SH-SY5Y (cell line): ENCODE results near the gene ACBD6.

Experiments
- GATA2 ChIP-seq: IDR thresholded peaks from 2 replicates; pipeline ENCODE4 v1.6.1; 2011; ENCODE audit warnings: mild to moderate bottlenecking, low read depth, low read length
- GATA3 ChIP-seq: IDR thresholded peaks from 2 replicates; pipeline ENCODE4 v1.6.1; 2011; ENCODE audit warnings: low read depth, mild to moderate bottlenecking, low read length, moderate library complexity

The ACBD6 gene

GRCh38 chr1:180384286-180385005 lies 117.9 kb downstream of the ACBD6 start:
- no peak for TF ChIP-seq GATA3
- no peak for TF ChIP-seq GATA2

- no peak for TF ChIP-seq GATA2
- no peak for TF ChIP-seq GATA3
Observed at GRCh38 chr1:180382326-180383115, 119.9 kb downstream of the ACBD6 start.

GRCh38 chr1:180381184-180381580 lies 121.2 kb downstream of the ACBD6 start:
- TF ChIP-seq GATA3 (no peak), GATA2 (no peak)

- TF ChIP-seq GATA2 (no peak), GATA3 (no peak)
Observed at GRCh38 chr1:180380259-180381183, 121.9 kb downstream of the ACBD6 start.

- TF ChIP-seq GATA2: no peak
- no peak for TF ChIP-seq GATA3
Observed at GRCh38 chr1:180376800-180377199, 125.6 kb downstream of the ACBD6 start.

- TF ChIP-seq GATA3: no peak
- no peak for TF ChIP-seq GATA2
Observed at GRCh38 chr1:180376253-180376652, 126.1 kb downstream of the ACBD6 start.

GRCh38 chr1:180372728-180373127 lies 129.6 kb downstream of the ACBD6 start:
- TF ChIP-seq GATA2: no peak
- no peak for TF ChIP-seq GATA3

GRCh38 chr1:180370597-180370996 lies 131.8 kb downstream of the ACBD6 start:
- TF ChIP-seq GATA3: no peak
- TF ChIP-seq GATA2: no peak

GRCh38 chr1:180370188-180370587 lies 132.2 kb downstream of the ACBD6 start:
- TF ChIP-seq GATA2 (no peak), GATA3 (no peak)

GRCh38 chr1:180369061-180369460 lies 133.3 kb downstream of the ACBD6 start:
- TF ChIP-seq GATA3: no peak
- no peak for TF ChIP-seq GATA2

GRCh38 chr1:180366371-180367068 lies 135.9 kb downstream of the ACBD6 start:
- no peak for TF ChIP-seq GATA2
- no peak for TF ChIP-seq GATA3

GRCh38 chr1:180365039-180365438 lies 137.3 kb downstream of the ACBD6 start:
- no peak for TF ChIP-seq GATA3
- TF ChIP-seq GATA2: no peak

GRCh38 chr1:180363246-180363995 lies 139.0 kb downstream of the ACBD6 start:
- TF ChIP-seq GATA3 (no peak), GATA2 (no peak)
